T-helper 1 cell (primary cell): Measurements from ENCODE around the gene COLEC12.

Experiments used
- DNase-seq, 5 donors: peaks; one replicate each; pipeline ENCODE4 v3.0.0-alpha.2; 2012 to 2020
- total RNA-seq, 4 donors: gene quantifications; one replicate each; lab custom pipeline; 2026; lab: John Stamatoyannopoulos, UW

COLEC12 gene
- 0 to 0.27 (median 0) reads per million in 4 donors for total RNA-seq

GRCh38 chr18:500632-501405 is at the start of gene COLEC12:
COLEC12 (minus strand) TSS chr18:500701; CDS start chr18:500514, 187 bp downstream.
- no peak for DNase-seq

GRCh38 chr18:549967-550366 is 49.5 kb upstream of the COLEC12 start:
- no peak for DNase-seq

- no peak for DNase-seq
Observed at GRCh38 chr18:543447-544078, 43.1 kb upstream of the COLEC12 start.

GRCh38 chr18:533995-534601 is 33.6 kb upstream of the COLEC12 start:
- no peak for DNase-seq

GRCh38 chr18:532632-533031 is 32.1 kb upstream of the COLEC12 start:
- no peak for DNase-seq

- no peak for DNase-seq
Observed at GRCh38 chr18:532018-532417, 31.5 kb upstream of the COLEC12 start.

- DNase-seq = no peak
Observed at GRCh38 chr18:527146-527545, 26.6 kb upstream of the COLEC12 start.

- DNase-seq = no peak
Observed at GRCh38 chr18:526681-527080, 26.2 kb upstream of the COLEC12 start.

- no peak for DNase-seq
Observed at GRCh38 chr18:525036-525797, 24.7 kb upstream of the COLEC12 start.

GRCh38 chr18:524466-524865 is 24.0 kb upstream of the COLEC12 start:
- DNase-seq = no peak

GRCh38 chr18:523561-523960 is 23.1 kb upstream of the COLEC12 start:
- DNase-seq = no peak

GRCh38 chr18:519019-519879 is 18.7 kb upstream of the COLEC12 start:
- DNase-seq = peak in 1 of 5 donors; percentile 41

- no peak for DNase-seq
Observed at GRCh38 chr18:518081-518480, 17.6 kb upstream of the COLEC12 start.

GRCh38 chr18:515838-516237 is 15.3 kb upstream of the COLEC12 start:
- no peak for DNase-seq

- no peak for DNase-seq
Observed at GRCh38 chr18:515156-515815, 14.8 kb upstream of the COLEC12 start.

GRCh38 chr18:513826-514530 is 13.5 kb upstream of the COLEC12 start:
- DNase-seq = no peak

- no peak for DNase-seq
Observed at GRCh38 chr18:512957-513356, 12.5 kb upstream of the COLEC12 start.

- no peak for DNase-seq
Observed at GRCh38 chr18:508835-509234, 8.3 kb upstream of the COLEC12 start.

- DNase-seq = no peak
Observed at GRCh38 chr18:507636-508035, 7.1 kb upstream of the COLEC12 start.

GRCh38 chr18:506801-507200 is 6.3 kb upstream of the COLEC12 start:
- DNase-seq = no peak

GRCh38 chr18:506264-506663 is 5.8 kb upstream of the COLEC12 start:
- no peak for DNase-seq
